GM18870 (cell line): ENCODE measurements around the gene SYNJ2.

Source experiments
- ATAC-seq: cut with Tn5 transposase; IDR thresholded peaks from one replicate; pipeline ENCODE4 v1.9.1; 2021; ENCODE audit warnings: moderate library complexity; ENCODE audit not compliant: unreplicated experiment

SYNJ2 gene

GRCh38 chr6:158076548-158076947 is 94.9 kb downstream of the SYNJ2 start:
- no peak for ATAC-seq

- no peak for ATAC-seq
Observed at GRCh38 chr6:158077676-158078075, 96.0 kb downstream of the SYNJ2 start.

GRCh38 chr6:158078320-158078719 is 96.7 kb downstream of the SYNJ2 start:
- no peak for ATAC-seq

GRCh38 chr6:158080849-158081656 is 99.4 kb downstream of the SYNJ2 start:
- ATAC-seq: no peak

GRCh38 chr6:158081657-158081935 is 99.9 kb downstream of the SYNJ2 start:
- ATAC-seq: no peak

- no peak for ATAC-seq
Observed at GRCh38 chr6:158083455-158084325, 102.0 kb downstream of the SYNJ2 start.

GRCh38 chr6:158085261-158086053 is 103.8 kb downstream of the SYNJ2 start:
- ATAC-seq: no peak

- ATAC-seq: no peak
Observed at GRCh38 chr6:158086054-158086503, 104.4 kb downstream of the SYNJ2 start.

- no peak for ATAC-seq
Observed at GRCh38 chr6:158086504-158087223, 105.0 kb downstream of the SYNJ2 start.

- ATAC-seq: no peak
Observed at GRCh38 chr6:158087224-158087867, 105.7 kb downstream of the SYNJ2 start.

GRCh38 chr6:158092806-158093205 is 111.1 kb downstream of the SYNJ2 start:
- no peak for ATAC-seq

- no peak for ATAC-seq
Observed at GRCh38 chr6:158095031-158095430, 113.4 kb downstream of the SYNJ2 start.

GRCh38 chr6:158095671-158096070 is 114.0 kb downstream of the SYNJ2 start:
- ATAC-seq: no peak

GRCh38 chr6:158103228-158103627 is 121.6 kb downstream of the SYNJ2 start:
- ATAC-seq: no peak

- ATAC-seq: no peak
Observed at GRCh38 chr6:158104696-158105095, 123.0 kb downstream of the SYNJ2 start.

- no peak for ATAC-seq
Observed at GRCh38 chr6:158109748-158110147, 128.1 kb downstream of the SYNJ2 start.

- no peak for ATAC-seq
Observed at GRCh38 chr6:158110986-158111385, 129.3 kb downstream of the SYNJ2 start.

- ATAC-seq: no peak
Observed at GRCh38 chr6:158111987-158112386, 130.3 kb downstream of the SYNJ2 start.

GRCh38 chr6:158113802-158114201 is 132.1 kb downstream of the SYNJ2 start:
- ATAC-seq: no peak

- no peak for ATAC-seq
Observed at GRCh38 chr6:158115102-158115501, 133.4 kb downstream of the SYNJ2 start.
